Progenitor cell of endocrine pancreas (in vitro differentiated cells): ENCODE results near the gene ADGRL3. TPM values are rescaled to one million over a fixed set of nuclear protein-coding genes. Genes with fewer than 3 reads are reported as not detected.
"Not testable (repeated sequence)": the region's sequence is repeated elsewhere in the genome, so short reads cannot be mapped to it uniquely, and the experiment has no call there.

Experiments used
- DNase-seq: peaks from one replicate; pipeline ENCODE4 v3.0.0; 2021; ENCODE audit warnings: low spot score; ENCODE audit not compliant: unreplicated experiment
- H3K27ac Mint-ChIP-seq: 2 replicates; pipeline ENCODE4 v1.8.0; 2021; ENCODE audit warnings: mild to moderate bottlenecking, moderate library complexity, mixed read lengths
- H3K27me3 Mint-ChIP-seq: 2 replicates; pipeline ENCODE4 v1.8.0; 2021; ENCODE audit warnings: mixed read lengths
- H3K36me3 Mint-ChIP-seq: 2 replicates; pipeline ENCODE4 v1.8.0; 2022; ENCODE audit warnings: mixed read lengths; ENCODE audit not compliant: insufficient read depth
- H3K4me1 Mint-ChIP-seq: 2 replicates; pipeline ENCODE4 v1.8.0; 2021; ENCODE audit warnings: low read depth, mixed read lengths
- H3K4me3 Mint-ChIP-seq: 2 replicates; pipeline ENCODE4 v1.8.0; 2021; ENCODE audit warnings: low read depth, mild to moderate bottlenecking, moderate library complexity, mixed read lengths
- H3K9me3 Mint-ChIP-seq: 2 replicates; pipeline ENCODE4 v1.8.0; 2021; ENCODE audit warnings: low read depth, mixed read lengths
- total RNA-seq: library from RNA; stranded (reverse); gene quantifications from 2 replicates; pipeline ENCODE4 v1.2.1, GENCODE V29; 2021
- TF ChIP-seq, protein P1 (sequence below): fragments of 200-600 bp; sonication (generic); IDR thresholded peaks from one replicate; pipeline ENCODE4 v1.5.0; 2021; ENCODE audit warnings: antibody characterized with exemption, mild to moderate bottlenecking; ENCODE audit not compliant: unreplicated experiment

The ADGRL3 gene
- total RNA-seq, 1 donor from 2014 or later, result 5.6 TPM

DNA sequence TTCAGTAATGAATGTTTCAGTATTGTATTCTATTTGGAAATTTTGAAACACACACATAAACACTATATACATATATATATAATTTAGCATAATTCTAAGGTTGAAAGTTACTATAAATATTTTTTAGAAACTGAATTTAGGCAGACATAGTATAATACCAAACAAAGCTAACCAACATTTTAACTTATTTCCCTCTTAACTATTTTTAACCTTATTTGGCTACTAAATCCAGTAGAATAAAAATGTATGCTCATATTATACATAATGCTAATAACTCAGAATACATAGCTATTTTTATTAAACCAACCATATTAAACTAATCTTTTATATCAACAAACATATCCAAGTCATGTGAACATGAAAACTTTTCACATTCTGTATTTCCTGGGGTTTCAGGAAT, 563.6 kb downstream of the ADGRL3 start:
- TF ChIP-seq, protein P1, sequence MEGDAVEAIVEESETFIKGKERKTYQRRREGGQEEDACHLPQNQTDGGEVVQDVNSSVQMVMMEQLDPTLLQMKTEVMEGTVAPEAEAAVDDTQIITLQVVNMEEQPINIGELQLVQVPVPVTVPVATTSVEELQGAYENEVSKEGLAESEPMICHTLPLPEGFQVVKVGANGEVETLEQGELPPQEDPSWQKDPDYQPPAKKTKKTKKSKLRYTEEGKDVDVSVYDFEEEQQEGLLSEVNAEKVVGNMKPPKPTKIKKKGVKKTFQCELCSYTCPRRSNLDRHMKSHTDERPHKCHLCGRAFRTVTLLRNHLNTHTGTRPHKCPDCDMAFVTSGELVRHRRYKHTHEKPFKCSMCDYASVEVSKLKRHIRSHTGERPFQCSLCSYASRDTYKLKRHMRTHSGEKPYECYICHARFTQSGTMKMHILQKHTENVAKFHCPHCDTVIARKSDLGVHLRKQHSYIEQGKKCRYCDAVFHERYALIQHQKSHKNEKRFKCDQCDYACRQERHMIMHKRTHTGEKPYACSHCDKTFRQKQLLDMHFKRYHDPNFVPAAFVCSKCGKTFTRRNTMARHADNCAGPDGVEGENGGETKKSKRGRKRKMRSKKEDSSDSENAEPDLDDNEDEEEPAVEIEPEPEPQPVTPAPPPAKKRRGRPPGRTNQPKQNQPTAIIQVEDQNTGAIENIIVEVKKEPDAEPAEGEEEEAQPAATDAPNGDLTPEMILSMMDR, result no peak
- Mint-ChIP-seq H3K27me3 (no peaks in the 10 kb centered on the region), H3K4me1 (peaks cover 4% of the 10 kb centered on the region), H3K27ac (no peak overlapping the region), H3K4me3 (no peak overlapping the region), H3K36me3 (peaks cover 1% of the 10 kb centered on the region), H3K9me3 (peaks cover 22% of the 10 kb centered on the region)
- DNase-seq, result no peak

DNA sequence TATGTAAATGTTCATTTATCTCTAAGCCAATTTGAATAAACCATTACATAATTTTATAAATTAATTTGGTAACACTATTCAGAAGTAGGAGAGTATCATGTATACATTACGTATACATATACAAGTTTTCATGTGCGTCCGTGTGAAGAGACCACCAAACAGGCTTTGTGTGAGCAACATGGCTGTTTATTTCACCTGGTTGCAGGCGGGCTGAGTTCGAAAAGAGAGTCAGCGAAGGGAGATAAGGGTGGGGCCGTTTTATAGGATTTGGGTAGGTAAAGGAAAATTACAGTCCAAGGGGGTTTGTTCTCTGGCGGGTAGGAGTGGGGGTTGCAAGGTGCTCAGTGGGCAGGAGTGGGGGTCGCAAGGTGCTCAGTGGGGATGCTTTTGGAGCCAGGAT, 564.0 kb downstream of the ADGRL3 start:
- not testable (repeated sequence) for H3K27me3 Mint-ChIP-seq, H3K27ac Mint-ChIP-seq, H3K4me1 Mint-ChIP-seq, H3K36me3 Mint-ChIP-seq, DNase-seq, H3K4me3 Mint-ChIP-seq
- H3K9me3 Mint-ChIP-seq, result peaks cover 21% of the 10 kb centered on the region

GRCh38 chr4:61769444-61770167, 569.5 kb downstream of the ADGRL3 start:
- H3K36me3 Mint-ChIP-seq, H3K27me3 Mint-ChIP-seq, H3K4me1 Mint-ChIP-seq, H3K4me3 Mint-ChIP-seq, H3K9me3 Mint-ChIP-seq, DNase-seq, H3K27ac Mint-ChIP-seq: not testable (repeated sequence)

DNA sequence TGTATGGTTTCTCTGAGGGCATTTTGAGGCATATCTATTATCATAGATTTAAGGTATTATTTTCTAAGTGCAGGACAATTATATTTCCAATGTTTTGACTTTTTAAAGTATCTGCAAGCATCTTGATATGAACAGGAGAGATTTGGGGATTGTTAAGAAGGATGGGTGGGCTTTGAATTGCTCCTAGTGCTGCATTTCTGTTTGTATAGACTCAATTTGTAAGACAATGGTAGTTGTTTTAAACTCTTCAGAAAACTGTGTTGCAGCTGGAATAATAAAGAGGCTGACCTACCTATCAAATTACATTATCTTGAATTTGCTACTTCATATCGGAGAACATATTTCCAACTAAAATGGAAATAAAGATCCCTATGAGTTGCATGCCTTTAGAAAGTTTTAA, 570.3 kb downstream of the ADGRL3 start:
- Mint-ChIP-seq H3K4me3 (no peak overlapping the region), H3K36me3 (peaks cover 1% of the 10 kb centered on the region), H3K27ac (no peak overlapping the region), H3K9me3 (peaks cover 6% of the 10 kb centered on the region), H3K4me1 (peaks cover 4% of the 10 kb centered on the region), H3K27me3 (no peaks in the 10 kb centered on the region)
- TF ChIP-seq, protein P1, result no peak
- no peak for DNase-seq

DNA sequence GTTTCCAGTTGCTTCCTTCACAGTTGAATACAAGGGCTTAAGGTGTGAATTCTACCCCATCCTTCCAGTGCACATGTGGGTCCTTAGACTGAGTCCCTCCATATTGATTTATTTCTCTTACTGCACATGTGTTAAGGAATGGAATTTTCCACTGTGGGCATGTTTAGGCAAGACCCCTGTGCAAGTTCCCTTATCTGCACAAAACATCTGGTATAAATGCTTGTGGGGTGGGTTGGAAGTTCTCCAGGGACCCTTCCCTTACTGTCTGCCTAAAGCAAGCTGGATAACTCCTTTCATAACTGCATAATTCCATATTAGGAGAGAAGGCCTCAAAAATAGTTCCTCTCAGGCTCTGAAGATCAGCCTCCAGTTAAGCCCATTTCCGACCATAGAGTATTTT, 570.9 kb downstream of the ADGRL3 start:
- peaks cover 1% of the 10 kb centered on the region for H3K36me3 Mint-ChIP-seq
- TF ChIP-seq, protein P1, result no peak
- H3K4me1 Mint-ChIP-seq, result peaks cover 4% of the 10 kb centered on the region
- H3K27me3 Mint-ChIP-seq, result no peaks in the 10 kb centered on the region
- H3K4me3 Mint-ChIP-seq, result no peak overlapping the region
- no peak overlapping the region for H3K27ac Mint-ChIP-seq
- H3K9me3 Mint-ChIP-seq, result peaks cover 8% of the 10 kb centered on the region
- no peak for DNase-seq

- Mint-ChIP-seq H3K36me3 (peaks cover 1% of the 10 kb centered on the region), H3K4me1 (peaks cover 4% of the 10 kb centered on the region), H3K4me3 (no peak overlapping the region), H3K27me3 (no peaks in the 10 kb centered on the region), H3K9me3 (peaks cover 8% of the 10 kb centered on the region), H3K27ac (no peak overlapping the region)
- no peak for DNase-seq
- TF ChIP-seq, protein P1, result no peak
These were observed 572.0 kb downstream of the ADGRL3 start for GRCh38 chr4:61772126-61772525.
